ENCODE data around the gene FAM229A. TPM values are rescaled to one million over a fixed set of nuclear protein-coding genes. Genes with fewer than 3 reads are reported as not detected.

FAM229A gene
- total RNA-seq, 1 donor from 2014 or later = 11.7 TPM

- H3K4me1 Mint-ChIP-seq = peaks cover 13% of the 10 kb centered on the region
- no peaks in the 10 kb centered on the region for H3K27me3 Mint-ChIP-seq
- ChIA-PET POLR2A (interaction anchor here (0.7 to 1.3 kb wide), 3 partner anchors 14 to 190 kb away, joined by 3 to 5 read pairs (median 3); no protein-coding TSS in a partner anchor), CTCF (interaction anchor here (1.1 to 1.6 kb wide), 2 partner anchors 27 to 153 kb away, joined by 3 read pairs; partner anchors contain the start of gene BSDC1)
- H3K4me3 Mint-ChIP-seq = no peak overlapping the region
- H3K9me3 Mint-ChIP-seq = no peaks in the 10 kb centered on the region
- ATAC-seq (ENCODE audit: low read depth) (no peak), DNase-seq (no peak)
- TF ChIP-seq, protein P1, sequence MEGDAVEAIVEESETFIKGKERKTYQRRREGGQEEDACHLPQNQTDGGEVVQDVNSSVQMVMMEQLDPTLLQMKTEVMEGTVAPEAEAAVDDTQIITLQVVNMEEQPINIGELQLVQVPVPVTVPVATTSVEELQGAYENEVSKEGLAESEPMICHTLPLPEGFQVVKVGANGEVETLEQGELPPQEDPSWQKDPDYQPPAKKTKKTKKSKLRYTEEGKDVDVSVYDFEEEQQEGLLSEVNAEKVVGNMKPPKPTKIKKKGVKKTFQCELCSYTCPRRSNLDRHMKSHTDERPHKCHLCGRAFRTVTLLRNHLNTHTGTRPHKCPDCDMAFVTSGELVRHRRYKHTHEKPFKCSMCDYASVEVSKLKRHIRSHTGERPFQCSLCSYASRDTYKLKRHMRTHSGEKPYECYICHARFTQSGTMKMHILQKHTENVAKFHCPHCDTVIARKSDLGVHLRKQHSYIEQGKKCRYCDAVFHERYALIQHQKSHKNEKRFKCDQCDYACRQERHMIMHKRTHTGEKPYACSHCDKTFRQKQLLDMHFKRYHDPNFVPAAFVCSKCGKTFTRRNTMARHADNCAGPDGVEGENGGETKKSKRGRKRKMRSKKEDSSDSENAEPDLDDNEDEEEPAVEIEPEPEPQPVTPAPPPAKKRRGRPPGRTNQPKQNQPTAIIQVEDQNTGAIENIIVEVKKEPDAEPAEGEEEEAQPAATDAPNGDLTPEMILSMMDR (IDR thresholded peaks at IDR 0.05) = no peak
- intact Hi-C loops (cut with micrococcal nuclease) = no loop called here
- H3K27ac Mint-ChIP-seq = no peak overlapping the region
- peaks cover 66% of the 10 kb centered on the region for H3K36me3 Mint-ChIP-seq (ENCODE audit: low read depth)
These were observed 5.8 kb upstream of the FAM229A start for GRCh38 chr1:32367912-32368635.

- Mint-ChIP-seq H3K4me1 (peaks cover 13% of the 10 kb centered on the region), H3K27me3 (no peaks in the 10 kb centered on the region), H3K36me3 (ENCODE audit: low read depth) (peaks cover 51% of the 10 kb centered on the region), H3K27ac (no peak overlapping the region), H3K9me3 (no peaks in the 10 kb centered on the region), H3K4me3 (no peak overlapping the region)
- TF ChIP-seq, protein P1 (IDR thresholded peaks at IDR 0.05) = no peak
- DNase-seq (no peak), ATAC-seq (ENCODE audit: low read depth) (no peak)
- intact Hi-C loops (cut with micrococcal nuclease) = no loop called here
- ChIA-PET CTCF (interaction anchor here (2.5 kb wide), 1 partner anchor 150 kb away, joined by 8 read pairs; no protein-coding TSS in a partner anchor), POLR2A (interaction anchor here (0.7 to 1.7 kb wide), 2 partner anchors 29 to 115 kb away, joined by 3 to 5 read pairs; partner anchors contain the start of gene MARCKSL1)
These were observed 3.2 kb upstream of the FAM229A start for GRCh38 chr1:32365445-32365844.

GRCh38 chr1:32364836-32365235, 2.6 kb upstream of the FAM229A start:
- TF ChIP-seq, protein P1 (IDR thresholded peaks at IDR 0.05) = no peak
- ChIA-PET CTCF (interaction anchor here (2.5 kb wide), 1 partner anchor 149 kb away, joined by 8 read pairs; no protein-coding TSS in a partner anchor), POLR2A (interaction anchor here (0.7 to 1.7 kb wide), 2 partner anchors 29 to 115 kb away, joined by 3 to 5 read pairs; partner anchors contain the start of gene MARCKSL1)
- H3K36me3 Mint-ChIP-seq (ENCODE audit: low read depth) = peaks cover 51% of the 10 kb centered on the region
- no peak overlapping the region for H3K27ac Mint-ChIP-seq
- no peak for ATAC-seq (ENCODE audit: low read depth)
- no peaks in the 10 kb centered on the region for H3K27me3 Mint-ChIP-seq
- no peaks in the 10 kb centered on the region for H3K9me3 Mint-ChIP-seq
- intact Hi-C loops (cut with micrococcal nuclease) = loop anchor here (5.0 kb wide), 2 partner anchors 43 to 148 kb away; no protein-coding TSS in a partner anchor
- H3K4me1 Mint-ChIP-seq = peaks cover 19% of the 10 kb centered on the region
- no peak for DNase-seq
- H3K4me3 Mint-ChIP-seq = no peak overlapping the region

DNA sequence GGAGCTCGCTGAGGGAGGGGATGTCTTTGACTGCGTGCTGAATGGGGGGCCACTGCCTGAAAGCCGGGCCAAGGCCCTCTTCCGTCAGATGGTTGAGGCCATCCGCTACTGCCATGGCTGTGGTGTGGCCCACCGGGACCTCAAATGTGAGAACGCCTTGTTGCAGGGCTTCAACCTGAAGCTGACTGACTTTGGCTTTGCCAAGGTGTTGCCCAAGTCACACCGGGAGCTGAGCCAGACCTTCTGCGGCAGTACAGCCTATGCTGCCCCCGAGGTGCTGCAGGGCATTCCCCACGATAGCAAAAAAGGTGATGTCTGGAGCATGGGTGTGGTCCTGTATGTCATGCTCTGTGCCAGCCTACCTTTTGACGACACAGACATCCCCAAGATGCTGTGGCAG, 1.4 kb upstream of the FAM229A start:
- Mint-ChIP-seq H3K4me1 (peaks cover 26% of the 10 kb centered on the region), H3K36me3 (ENCODE audit: low read depth) (peaks cover 43% of the 10 kb centered on the region), H3K27me3 (no peaks in the 10 kb centered on the region), H3K27ac (no peak overlapping the region), H3K9me3 (no peaks in the 10 kb centered on the region), H3K4me3 (no peak overlapping the region)
- DNase-seq (no peak), ATAC-seq (ENCODE audit: low read depth) (no peak)
- intact Hi-C loops (cut with micrococcal nuclease) = loop anchor here (5.0 kb wide), 2 partner anchors 41 to 146 kb away; no protein-coding TSS in a partner anchor
- ChIA-PET POLR2A (interaction anchor here (0.5 to 1.3 kb wide), 6 partner anchors 9 to 658 kb away, joined by 3 to 8 read pairs (median 4); no protein-coding TSS in a partner anchor), CTCF (interaction anchor here (1.3 to 2.5 kb wide), 2 partner anchors 47 to 148 kb away, joined by 4 to 8 read pairs; no protein-coding TSS in a partner anchor)
- TF ChIP-seq, protein P1 (IDR thresholded peaks at IDR 0.05) = no peak

Data from activated B cell treated with CpG ODN at 0.5 μM for 24 hours (primary cell).